Hepatocyte (in vitro differentiated cells): ENCODE results near the gene TBCD. TPM values are rescaled to one million over a fixed set of nuclear protein-coding genes. Genes with fewer than 3 reads are reported as not detected.

Source experiments
- DNase-seq: peaks from one replicate; pipeline ENCODE4 v3.0.0-alpha.2; 2016; ENCODE audit warnings: low spot score
- H2AFZ ChIP-seq: fragments of 200-600 bp; sonication (generic); 2 replicates; pipeline ENCODE4 v1.6.0; 2016; ENCODE audit warnings: antibody characterized with exemption, mild to moderate bottlenecking
- H3K27ac ChIP-seq: fragments of 200-600 bp; sonication (generic); 2 replicates; pipeline ENCODE4 v1.5.1; 2016; ENCODE audit warnings: mild to moderate bottlenecking
- H3K27me3 ChIP-seq: fragments of 200-600 bp; sonication (generic); 2 replicates; pipeline ENCODE4 v1.6.1; 2016
- H3K36me3 ChIP-seq: fragments of 200-600 bp; sonication (generic); replicated peaks from 2 replicates; pipeline ENCODE4 v1.5.1; 2016; ENCODE audit warnings: low read depth; ENCODE audit not compliant: insufficient read depth
- H3K4me1 ChIP-seq: fragments of 200-600 bp; sonication (generic); 2 replicates; pipeline ENCODE4 v1.5.1; 2016; ENCODE audit warnings: mild to moderate bottlenecking, moderate library complexity; ENCODE audit not compliant: insufficient read depth
- H3K4me2 ChIP-seq: fragments of 200-600 bp; sonication (generic); 2 replicates; pipeline ENCODE4 v1.6.0; 2016
- H3K4me3 ChIP-seq: fragments of 200-600 bp; sonication (generic); 2 replicates; pipeline ENCODE4 v1.5.1; 2016; ENCODE audit warnings: mild to moderate bottlenecking
- H3K79me2 ChIP-seq: fragments of 200-600 bp; sonication (generic); 2 replicates; pipeline ENCODE4 v1.6.0; 2017; ENCODE audit warnings: mild to moderate bottlenecking
- H3K9me2 ChIP-seq: fragments of 200-600 bp; sonication (generic); replicated peaks from 2 replicates; pipeline ENCODE4 v1.6.0; 2017; ENCODE audit warnings: mild to moderate bottlenecking; ENCODE audit not compliant: insufficient read depth
- H3K9me3 ChIP-seq: fragments of 200-600 bp; sonication (generic); 2 replicates; pipeline ENCODE4 v1.5.1; 2016; ENCODE audit warnings: low read depth, mild to moderate bottlenecking
- H4K20me1 ChIP-seq: fragments of 200-600 bp; sonication (generic); 2 replicates; pipeline ENCODE4 v1.6.0; 2016; ENCODE audit warnings: mild to moderate bottlenecking; ENCODE audit not compliant: insufficient read depth, poor library complexity, severe bottlenecking
- CTCF ChIP-seq: fragments of 200-600 bp; sonication (generic); IDR thresholded peaks from 2 replicates; pipeline ENCODE4 v1.5.1; 2016; ENCODE audit warnings: antibody characterized with exemption, mild to moderate bottlenecking; ENCODE audit not compliant: poor library complexity
- EZH2 ChIP-seq: fragments of 200-600 bp; sonication (generic); IDR thresholded peaks from 2 replicates; pipeline ENCODE4 v1.6.1; 2016; ENCODE audit warnings: antibody characterized with exemption, mild to moderate bottlenecking, borderline replicate concordance
- EZH2phosphoT487 ChIP-seq: fragments of 200-600 bp; sonication (generic); IDR thresholded peaks from one replicate; pipeline ENCODE4 v1.6.1; 2018; ENCODE audit warnings: antibody characterized with exemption, mild to moderate bottlenecking, low read depth, moderate library complexity; ENCODE audit not compliant: unreplicated experiment, severe bottlenecking
- WGBS: methylation state at CpG from one replicate; pipeline ENCODE4 v1.1.6; 2016; ENCODE audit warnings: low lambda C conversion rate; ENCODE audit errors: missing lambda C conversion rate; 5-methylcytosine and 5-hydroxymethylcytosine counted together
- polyA plus RNA-seq: library from polyadenylated mRNA; unstranded; fragments of >200 nt; fragmentation: Nextera tagmentation; extraction: Ambion mirVana; gene quantifications from 2 replicates; pipeline ENCODE4 v1.2.1, GENCODE V29; 2016
- total RNA-seq: library from RNA; depleted of rRNA; stranded (reverse); fragments of >200 nt; gene quantifications from 2 replicates; pipeline ENCODE4 v1.2.3, GENCODE V29; 2014

The TBCD gene
- total and polyA plus RNA-seq, 2 experiments from 2014 or later, result 24.5 to 41.5 TPM

GRCh38 chr17:82970818-82971590 is 219.1 kb downstream of the TBCD start:
- H3K4me1 ChIP-seq, result no peaks in the 10 kb centered on the region
- TF ChIP-seq EZH2phosphoT487, result no peak
- no peak for TF ChIP-seq CTCF
- TF ChIP-seq EZH2, result no peak
- H3K9me3 ChIP-seq, result no peaks in the 10 kb centered on the region
- no peak overlapping the region for H3K27ac ChIP-seq
- H3K4me2 ChIP-seq, result no peak overlapping the region
- no peak for DNase-seq
- H4K20me1 ChIP-seq, result no peaks in the 10 kb centered on the region
- H3K27me3 ChIP-seq, result no peaks in the 10 kb centered on the region
- H3K79me2 ChIP-seq, result no peaks in the 10 kb centered on the region
- no peak overlapping the region for H2AFZ ChIP-seq
- WGBS, result 92% methylated on average over 45 of the region's 46 CpGs
- no peaks in the 10 kb centered on the region for H3K36me3 ChIP-seq
- H3K9me2 ChIP-seq, result no peaks in the 10 kb centered on the region
- H3K4me3 ChIP-seq, result no peak overlapping the region

- DNase-seq, result no peak
- Histone ChIP-seq H3K27ac (no peak overlapping the region), H3K79me2 (no peaks in the 10 kb centered on the region), H3K36me3 (no peaks in the 10 kb centered on the region), H3K27me3 (no peaks in the 10 kb centered on the region), H3K9me3 (no peaks in the 10 kb centered on the region), H3K4me3 (no peak overlapping the region), H3K4me1 (no peaks in the 10 kb centered on the region), H4K20me1 (no peaks in the 10 kb centered on the region), H3K4me2 (no peak overlapping the region), H2AFZ (no peak overlapping the region), H3K9me2 (no peaks in the 10 kb centered on the region)
- WGBS, result 86% methylated on average over 15 of the region's 17 CpGs
- no peak for TF ChIP-seq EZH2phosphoT487
These were observed 221.0 kb downstream of the TBCD start for GRCh38 chr17:82972836-82973372.

GRCh38 chr17:82973456-82974135 is 221.7 kb downstream of the TBCD start:
- no peaks in the 10 kb centered on the region for H3K9me3 ChIP-seq
- no peak overlapping the region for H3K27ac ChIP-seq
- 92% methylated on average over 29 of the region's 31 CpGs for WGBS
- H3K4me3 ChIP-seq, result no peak overlapping the region
- H3K4me1 ChIP-seq, result no peaks in the 10 kb centered on the region
- no peaks in the 10 kb centered on the region for H3K36me3 ChIP-seq
- no peak overlapping the region for H3K4me2 ChIP-seq
- H3K79me2 ChIP-seq, result no peaks in the 10 kb centered on the region
- no peaks in the 10 kb centered on the region for H3K9me2 ChIP-seq
- no peaks in the 10 kb centered on the region for H4K20me1 ChIP-seq
- H2AFZ ChIP-seq, result no peak overlapping the region
- no peak for DNase-seq
- no peaks in the 10 kb centered on the region for H3K27me3 ChIP-seq
- TF ChIP-seq EZH2, result no peak
- TF ChIP-seq CTCF, result no peak
- no peak for TF ChIP-seq EZH2phosphoT487
